ENCODE data around the gene AKAP4. TPM values are rescaled to one million over a fixed set of nuclear protein-coding genes. Genes with fewer than 3 reads are reported as not detected.

The AKAP4 gene
- total RNA-seq, 1 experiment from 2014 or later, result not detected

GRCh38 chrX:50167366-50167765 lies 33.4 kb downstream of the AKAP4 start:
- no peaks in the 10 kb centered on the region for H3K79me2 ChIP-seq (ENCODE audit: insufficient read depth, low read length)
- H3K27me3 ChIP-seq (ENCODE audit: insufficient read depth, low read length), result no peaks in the 10 kb centered on the region
- H3K4me2 ChIP-seq (ENCODE audit: insufficient read depth, insufficient read length, low read length), result no peak overlapping the region
- Mint-ChIP-seq H3K27me3 (ENCODE audit: low read depth) (no peaks in the 10 kb centered on the region), H3K27ac (no peak overlapping the region), H3K36me3 (ENCODE audit: insufficient read depth in 1 of 3, low read depth in 3 of 3) (peaks cover 0 to 2% (median 0%) of the 10 kb centered on the region in 3 experiments; a peak in 1 of 7 replicates), H3K4me1 (peaks cover 0 to 12% of the 10 kb centered on the region in 2 experiments; a peak in 2 of 4 replicates), H3K9me3 (peaks cover 50 to 52% of the 10 kb centered on the region in 2 experiments), H3K4me3 (no peak overlapping the region)
- H3K79me1 ChIP-seq (ENCODE audit: insufficient read depth, low read depth, low read length, poor library complexity, severe bottlenecking), result no peaks in the 10 kb centered on the region
- H2BK15ac ChIP-seq (ENCODE audit: low read depth, low read length), result no peak overlapping the region
- no peak overlapping the region for H2BK20ac ChIP-seq (ENCODE audit: low read depth, low read length, poor library complexity, severe bottlenecking)
- H3K56ac ChIP-seq (ENCODE audit: insufficient read length, low read depth, low read length), result no peak overlapping the region
- no peak overlapping the region for H3K18ac ChIP-seq (ENCODE audit: insufficient read length, low read depth, low read length)
- no peak overlapping the region for H3T11ph ChIP-seq (ENCODE audit: low read length)
- H2BK5ac ChIP-seq (ENCODE audit: insufficient read length, low read length), result no peak overlapping the region
- H2BK120ac ChIP-seq (ENCODE audit: low read depth, low read length, poor library complexity, severe bottlenecking), result no peak overlapping the region
- H3K23ac ChIP-seq (ENCODE audit: insufficient read length, low read depth, low read length), result no peak overlapping the region
- H3K4ac ChIP-seq (ENCODE audit: low read depth, low read length), result no peak overlapping the region
- TF ChIP-seq, protein P1, sequence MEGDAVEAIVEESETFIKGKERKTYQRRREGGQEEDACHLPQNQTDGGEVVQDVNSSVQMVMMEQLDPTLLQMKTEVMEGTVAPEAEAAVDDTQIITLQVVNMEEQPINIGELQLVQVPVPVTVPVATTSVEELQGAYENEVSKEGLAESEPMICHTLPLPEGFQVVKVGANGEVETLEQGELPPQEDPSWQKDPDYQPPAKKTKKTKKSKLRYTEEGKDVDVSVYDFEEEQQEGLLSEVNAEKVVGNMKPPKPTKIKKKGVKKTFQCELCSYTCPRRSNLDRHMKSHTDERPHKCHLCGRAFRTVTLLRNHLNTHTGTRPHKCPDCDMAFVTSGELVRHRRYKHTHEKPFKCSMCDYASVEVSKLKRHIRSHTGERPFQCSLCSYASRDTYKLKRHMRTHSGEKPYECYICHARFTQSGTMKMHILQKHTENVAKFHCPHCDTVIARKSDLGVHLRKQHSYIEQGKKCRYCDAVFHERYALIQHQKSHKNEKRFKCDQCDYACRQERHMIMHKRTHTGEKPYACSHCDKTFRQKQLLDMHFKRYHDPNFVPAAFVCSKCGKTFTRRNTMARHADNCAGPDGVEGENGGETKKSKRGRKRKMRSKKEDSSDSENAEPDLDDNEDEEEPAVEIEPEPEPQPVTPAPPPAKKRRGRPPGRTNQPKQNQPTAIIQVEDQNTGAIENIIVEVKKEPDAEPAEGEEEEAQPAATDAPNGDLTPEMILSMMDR (conservative IDR thresholded peaks at IDR 0.05), result no peak
- no peak overlapping the region for H2BK12ac ChIP-seq (ENCODE audit: insufficient read length, low read depth, low read length)
- no peak overlapping the region for H3K27ac ChIP-seq (ENCODE audit: insufficient read length, low read depth, low read length)
- no peaks in the 10 kb centered on the region for H3K9me3 ChIP-seq (ENCODE audit: control insufficient read depth, low read depth, low read length)
- no peak overlapping the region for H2AK5ac ChIP-seq (ENCODE audit: insufficient read length, low read length)
- no peak for DNase-seq
- H4K91ac ChIP-seq (ENCODE audit: insufficient read length, low read depth, low read length), result no peak overlapping the region
- H2AFZ ChIP-seq (ENCODE audit: low read length), result no peak overlapping the region
- H4K8ac ChIP-seq (replicated peaks; ENCODE audit: insufficient read length, low read depth, low read length), result no peak overlapping the region
- no peak overlapping the region for H3K14ac ChIP-seq (ENCODE audit: insufficient read depth, low read length)
- H4K20me1 ChIP-seq (ENCODE audit: control insufficient read depth, insufficient read depth, insufficient read length), result no peaks in the 10 kb centered on the region
- no peak overlapping the region for H3K9ac ChIP-seq (ENCODE audit: extremely low read depth, insufficient read length, low read length)
- no peaks in the 10 kb centered on the region for H3K4me1 ChIP-seq (ENCODE audit: insufficient read depth, low read length)
- H3K23me2 ChIP-seq (ENCODE audit: insufficient read length, low read depth, low read length, poor library complexity, severe bottlenecking), result no peaks in the 10 kb centered on the region
- WGBS (ENCODE audit: extremely low coverage, insufficient read length, low lambda C conversion rate), result no CpG with 5 or more reads among the region's 7 CpGs
- H4K5ac ChIP-seq (ENCODE audit: insufficient read length, low read depth, low read length), result no peak overlapping the region

All from H9 (cell line).